GM12874 (cell line): ENCODE results near the gene KLB.

Experiments used
- TF ChIP-seq, protein P1 (sequence below): IDR thresholded peaks from 2 replicates; pipeline ENCODE4 v1.5.1; 2011; ENCODE audit warnings: low read depth, mild to moderate bottlenecking, control low read depth, low read length, moderate library complexity; ENCODE audit not compliant: insufficient read depth

Gene KLB

DNA sequence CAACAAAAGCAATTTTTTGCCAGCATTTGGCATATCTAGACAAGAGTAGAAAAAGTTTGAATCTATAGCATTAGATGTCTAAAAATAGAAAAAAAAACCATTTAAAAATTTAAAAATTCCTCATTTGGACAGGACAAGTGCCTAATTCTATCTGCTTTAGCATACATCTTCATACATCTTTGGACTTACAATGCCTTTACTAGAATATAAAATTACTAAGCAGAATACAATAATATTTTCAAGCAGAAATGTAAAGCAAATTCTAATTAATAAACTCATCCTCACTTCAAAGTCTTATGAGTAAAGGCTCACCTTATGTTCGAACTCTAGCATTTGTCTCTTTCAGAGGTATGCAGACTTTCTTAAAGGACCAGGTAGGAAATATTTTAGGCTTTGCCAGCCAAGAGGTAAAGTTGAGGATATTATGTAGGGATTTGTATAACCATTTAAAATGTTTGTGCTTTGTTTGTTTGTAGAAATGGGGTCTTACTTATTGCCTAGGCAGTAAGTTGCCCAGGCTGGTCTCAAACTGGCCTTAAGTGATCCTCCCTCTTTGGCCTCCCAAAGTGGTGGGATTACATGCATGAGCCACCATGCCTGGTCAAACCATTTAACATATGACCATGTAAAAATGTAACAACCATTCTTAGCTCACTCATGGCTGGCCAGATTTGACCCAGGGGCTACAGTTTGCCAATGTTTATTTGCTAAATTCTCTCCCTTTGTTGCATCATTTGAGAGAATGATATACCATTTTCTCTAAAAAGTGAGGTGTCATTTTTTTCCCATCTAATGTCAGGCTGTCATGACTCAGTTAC is 91.4 kb downstream of the KLB start:
- TF ChIP-seq, protein P1, sequence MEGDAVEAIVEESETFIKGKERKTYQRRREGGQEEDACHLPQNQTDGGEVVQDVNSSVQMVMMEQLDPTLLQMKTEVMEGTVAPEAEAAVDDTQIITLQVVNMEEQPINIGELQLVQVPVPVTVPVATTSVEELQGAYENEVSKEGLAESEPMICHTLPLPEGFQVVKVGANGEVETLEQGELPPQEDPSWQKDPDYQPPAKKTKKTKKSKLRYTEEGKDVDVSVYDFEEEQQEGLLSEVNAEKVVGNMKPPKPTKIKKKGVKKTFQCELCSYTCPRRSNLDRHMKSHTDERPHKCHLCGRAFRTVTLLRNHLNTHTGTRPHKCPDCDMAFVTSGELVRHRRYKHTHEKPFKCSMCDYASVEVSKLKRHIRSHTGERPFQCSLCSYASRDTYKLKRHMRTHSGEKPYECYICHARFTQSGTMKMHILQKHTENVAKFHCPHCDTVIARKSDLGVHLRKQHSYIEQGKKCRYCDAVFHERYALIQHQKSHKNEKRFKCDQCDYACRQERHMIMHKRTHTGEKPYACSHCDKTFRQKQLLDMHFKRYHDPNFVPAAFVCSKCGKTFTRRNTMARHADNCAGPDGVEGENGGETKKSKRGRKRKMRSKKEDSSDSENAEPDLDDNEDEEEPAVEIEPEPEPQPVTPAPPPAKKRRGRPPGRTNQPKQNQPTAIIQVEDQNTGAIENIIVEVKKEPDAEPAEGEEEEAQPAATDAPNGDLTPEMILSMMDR, result no peak

DNA sequence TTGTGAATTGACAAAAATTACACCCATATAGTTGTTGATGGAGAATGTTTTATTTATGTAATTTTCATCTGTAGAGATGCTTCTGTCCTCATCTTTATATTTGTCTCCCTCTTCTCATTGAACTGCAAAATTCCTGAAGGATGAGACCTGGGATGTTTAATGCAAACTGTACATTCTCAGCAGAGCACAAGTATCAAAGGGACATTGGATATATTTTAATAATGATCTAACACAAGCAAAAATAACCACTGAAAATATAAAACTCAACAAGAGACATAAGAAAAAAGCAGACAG is 91.9 kb downstream of the KLB start:
- TF ChIP-seq, protein P1, result no peak
